ENCODE measurements around the gene PLEKHH2.

DNA sequence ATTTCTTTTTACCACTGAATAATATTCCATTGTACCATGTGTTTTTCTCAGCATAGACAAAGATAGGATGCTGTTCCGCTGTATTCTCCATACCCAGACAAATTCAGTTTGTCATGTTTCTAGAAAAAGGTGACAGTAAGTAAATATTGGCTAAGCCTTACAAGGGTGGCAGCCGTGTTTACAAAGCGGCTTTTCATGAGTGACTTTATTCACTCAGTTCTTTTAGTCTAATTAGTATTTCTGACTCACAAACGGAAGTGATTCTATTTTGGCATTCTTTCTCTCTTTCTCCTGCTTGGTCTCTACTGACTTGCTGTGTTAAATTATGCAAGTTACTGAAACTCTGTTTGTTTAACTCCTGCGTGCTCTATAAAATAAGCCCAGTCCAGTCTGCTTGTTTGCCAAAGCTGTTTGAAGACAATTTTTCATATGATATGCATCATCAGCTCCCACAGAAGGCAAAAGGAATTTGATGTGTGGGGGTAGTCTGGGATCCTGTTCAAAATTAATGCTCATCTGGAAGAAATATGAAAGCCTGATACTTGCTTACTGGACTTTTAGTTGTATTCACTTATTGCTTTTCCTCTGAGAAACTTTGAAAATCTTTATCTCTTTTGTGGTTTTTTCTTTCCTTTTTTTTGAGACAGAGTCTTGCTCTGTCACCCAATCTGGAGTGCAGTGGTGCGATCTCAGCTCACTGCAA, 2.3 kb upstream of the PLEKHH2 start:
- TF ChIP-seq, protein P1, sequence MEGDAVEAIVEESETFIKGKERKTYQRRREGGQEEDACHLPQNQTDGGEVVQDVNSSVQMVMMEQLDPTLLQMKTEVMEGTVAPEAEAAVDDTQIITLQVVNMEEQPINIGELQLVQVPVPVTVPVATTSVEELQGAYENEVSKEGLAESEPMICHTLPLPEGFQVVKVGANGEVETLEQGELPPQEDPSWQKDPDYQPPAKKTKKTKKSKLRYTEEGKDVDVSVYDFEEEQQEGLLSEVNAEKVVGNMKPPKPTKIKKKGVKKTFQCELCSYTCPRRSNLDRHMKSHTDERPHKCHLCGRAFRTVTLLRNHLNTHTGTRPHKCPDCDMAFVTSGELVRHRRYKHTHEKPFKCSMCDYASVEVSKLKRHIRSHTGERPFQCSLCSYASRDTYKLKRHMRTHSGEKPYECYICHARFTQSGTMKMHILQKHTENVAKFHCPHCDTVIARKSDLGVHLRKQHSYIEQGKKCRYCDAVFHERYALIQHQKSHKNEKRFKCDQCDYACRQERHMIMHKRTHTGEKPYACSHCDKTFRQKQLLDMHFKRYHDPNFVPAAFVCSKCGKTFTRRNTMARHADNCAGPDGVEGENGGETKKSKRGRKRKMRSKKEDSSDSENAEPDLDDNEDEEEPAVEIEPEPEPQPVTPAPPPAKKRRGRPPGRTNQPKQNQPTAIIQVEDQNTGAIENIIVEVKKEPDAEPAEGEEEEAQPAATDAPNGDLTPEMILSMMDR (IDR thresholded peaks at IDR 0.05 in 8 of 11, conservative IDR thresholded peaks at IDR 0.05 in 3 of 11): no peak
- no peak for TF ChIP-seq POLR2A (IDR thresholded peaks at IDR 0.05)
